GM21786 (cell line): ENCODE measurements around the gene IQGAP3.

Experiments
- ATAC-seq: cut with Tn5 transposase; IDR thresholded peaks from one replicate; pipeline ENCODE4 v1.9.1; 2021; ENCODE audit not compliant: unreplicated experiment

The IQGAP3 gene

DNA sequence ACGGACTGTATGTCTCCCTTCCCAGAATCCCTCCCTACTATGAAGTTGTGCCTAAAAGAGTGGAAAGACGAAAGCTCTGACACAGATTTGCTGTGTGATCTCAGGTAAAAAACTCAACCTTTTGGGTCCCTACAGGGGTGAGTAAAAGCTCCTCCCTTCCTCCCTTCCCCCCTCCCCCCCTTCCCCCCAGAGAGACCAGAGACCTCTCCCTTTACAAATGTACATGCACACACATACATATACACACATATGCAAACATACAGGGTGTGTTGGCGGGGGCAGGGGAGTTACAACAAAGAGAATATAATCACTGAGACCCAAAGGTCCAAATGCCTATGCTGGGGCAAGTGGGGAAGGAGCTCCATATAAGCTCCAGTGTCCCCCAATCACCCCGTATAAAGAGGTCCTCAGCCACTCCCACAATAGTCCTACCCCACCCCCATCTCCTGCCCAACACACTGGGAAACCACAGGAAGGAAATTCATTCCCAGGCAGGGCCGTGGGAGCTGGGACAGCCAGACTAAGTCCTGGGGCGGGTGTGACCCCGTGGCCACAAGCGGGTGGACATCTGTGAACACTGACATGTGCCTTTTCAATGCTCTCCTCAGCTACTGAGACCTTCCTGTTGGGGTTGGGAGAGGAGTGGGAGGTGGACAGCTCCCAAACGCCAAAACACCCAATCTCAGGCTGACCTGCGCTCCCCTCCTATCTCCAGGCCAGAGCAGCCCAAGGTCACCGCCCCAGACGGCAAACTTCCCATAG, 73.8 kb downstream of the IQGAP3 start:
- no peak for ATAC-seq

DNA sequence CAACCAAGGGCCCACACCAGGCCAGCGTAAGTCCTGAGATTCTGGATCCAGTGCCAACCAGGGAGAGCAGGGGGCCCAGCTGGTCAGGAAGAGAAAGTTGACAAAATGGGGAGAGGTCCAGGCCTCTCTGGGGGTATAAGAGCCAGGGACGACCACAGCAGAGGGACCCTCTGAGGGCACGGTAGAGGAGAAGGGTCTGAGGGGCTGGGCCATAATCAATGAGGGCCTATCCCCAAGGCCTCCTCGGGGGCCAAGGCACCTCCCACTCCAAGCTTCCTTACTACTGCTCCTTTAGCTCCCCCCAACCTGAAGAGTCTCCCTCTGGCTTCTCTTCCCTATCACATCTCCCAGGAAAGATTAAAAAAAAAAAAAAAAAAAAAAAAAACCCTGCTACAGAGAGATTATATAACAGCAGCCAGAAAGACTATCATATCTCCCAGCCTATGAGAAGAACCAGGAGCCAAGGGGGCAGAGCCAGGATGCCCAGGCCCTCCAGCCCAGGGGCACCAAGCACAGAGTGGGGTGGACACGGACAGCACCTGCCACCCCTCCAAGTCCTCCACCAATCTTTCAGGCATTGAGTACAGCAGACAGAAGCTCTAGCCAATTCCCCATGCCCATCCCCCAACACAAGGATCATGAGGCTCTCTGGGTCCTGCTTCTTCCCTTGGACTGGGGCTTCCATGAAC, 74.5 kb downstream of the IQGAP3 start:
- ATAC-seq, result no peak

DNA sequence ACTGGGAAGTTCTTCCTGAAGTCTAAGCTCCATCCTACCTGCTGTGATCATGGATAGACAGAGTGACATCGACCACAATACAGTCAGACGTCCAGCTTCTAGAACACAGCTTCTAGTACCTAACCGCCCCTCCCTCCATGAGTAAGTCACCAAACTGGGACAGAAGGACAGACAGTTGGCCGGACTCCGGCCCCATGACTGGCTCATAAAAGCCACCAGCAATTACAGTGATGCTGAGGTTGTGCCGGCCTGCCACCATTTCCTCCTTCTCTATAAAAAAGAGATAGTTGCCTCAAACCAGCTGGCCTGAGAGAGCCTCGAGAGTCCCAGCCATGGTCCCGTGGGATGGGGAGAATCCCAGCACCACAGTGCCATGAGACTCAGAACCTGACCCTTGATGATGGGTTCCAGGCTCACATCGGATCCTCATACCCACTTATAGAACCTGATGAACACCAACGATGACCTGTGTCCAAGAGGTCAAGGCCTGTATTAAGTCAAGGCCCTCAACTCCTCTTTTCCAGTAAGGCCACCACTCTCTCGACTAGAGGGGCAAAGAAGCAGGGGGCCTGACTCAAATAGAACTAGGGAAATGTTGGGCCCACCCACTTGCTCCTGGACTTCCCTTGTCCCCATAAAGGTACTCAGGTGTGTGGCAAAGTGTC, 75.2 kb downstream of the IQGAP3 start:
- no peak for ATAC-seq

DNA sequence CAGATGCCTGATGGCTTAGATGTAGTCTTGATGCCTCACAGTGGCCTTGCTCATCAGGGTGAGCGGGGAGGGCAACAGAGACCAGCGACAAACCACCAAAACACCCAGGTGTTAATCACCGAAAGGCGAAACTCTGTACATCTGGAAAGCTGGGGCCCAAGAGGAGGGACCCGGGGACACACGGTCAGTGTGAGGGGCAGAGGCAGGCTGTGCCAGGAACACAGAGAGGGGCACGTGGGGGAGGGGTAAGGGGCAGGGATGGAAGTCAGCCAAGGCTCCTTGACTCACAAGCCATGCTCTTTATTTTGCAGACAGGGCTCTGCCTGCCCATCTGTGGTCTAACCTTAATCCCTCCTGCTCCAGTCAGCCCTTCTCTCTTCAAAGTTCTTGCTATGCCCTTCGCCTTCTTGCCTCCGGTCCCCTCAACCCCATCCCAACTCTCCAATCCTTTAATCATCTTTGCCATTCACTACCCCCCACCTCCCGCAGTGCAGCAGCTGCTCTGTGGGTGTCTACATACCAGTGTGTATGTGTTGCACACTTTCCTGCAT, 76.1 kb downstream of the IQGAP3 start:
- ATAC-seq, result no peak

DNA sequence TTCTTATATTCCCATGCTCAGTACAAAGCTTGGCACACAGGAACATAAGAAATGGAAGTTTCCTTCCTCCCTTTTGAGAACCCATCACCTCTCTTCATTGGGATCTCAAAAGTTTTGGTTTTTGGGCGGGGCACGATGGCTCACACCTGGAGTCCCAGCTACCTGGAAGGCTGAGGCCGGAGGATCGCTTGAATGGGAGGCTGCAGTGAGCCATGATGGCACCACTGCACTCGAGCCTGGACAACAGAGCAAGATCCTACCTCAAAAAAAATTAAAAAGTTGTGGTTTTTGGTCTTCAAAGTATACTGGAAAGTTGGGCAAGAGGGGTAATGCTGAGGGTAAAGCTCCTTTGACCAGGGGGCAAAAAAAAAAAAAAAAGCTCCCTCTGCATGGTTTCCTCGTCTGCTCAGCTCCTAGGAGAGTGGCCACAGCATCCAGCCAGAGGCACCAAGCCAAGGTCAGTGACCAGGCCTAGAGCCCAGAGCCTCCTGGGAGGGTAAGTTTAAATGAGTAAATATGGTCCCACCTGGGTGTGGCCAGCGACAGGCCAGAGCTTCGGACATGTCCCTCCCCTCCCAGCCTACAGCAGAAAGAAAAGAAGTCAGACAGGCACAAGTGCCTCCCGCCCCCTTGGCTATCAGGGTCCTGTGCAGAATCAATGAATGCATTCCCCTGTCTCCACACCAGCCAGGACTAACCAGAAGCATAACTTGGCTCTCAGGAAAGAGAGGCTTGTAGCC, 76.8 kb downstream of the IQGAP3 start:
- ATAC-seq, result no peak

DNA sequence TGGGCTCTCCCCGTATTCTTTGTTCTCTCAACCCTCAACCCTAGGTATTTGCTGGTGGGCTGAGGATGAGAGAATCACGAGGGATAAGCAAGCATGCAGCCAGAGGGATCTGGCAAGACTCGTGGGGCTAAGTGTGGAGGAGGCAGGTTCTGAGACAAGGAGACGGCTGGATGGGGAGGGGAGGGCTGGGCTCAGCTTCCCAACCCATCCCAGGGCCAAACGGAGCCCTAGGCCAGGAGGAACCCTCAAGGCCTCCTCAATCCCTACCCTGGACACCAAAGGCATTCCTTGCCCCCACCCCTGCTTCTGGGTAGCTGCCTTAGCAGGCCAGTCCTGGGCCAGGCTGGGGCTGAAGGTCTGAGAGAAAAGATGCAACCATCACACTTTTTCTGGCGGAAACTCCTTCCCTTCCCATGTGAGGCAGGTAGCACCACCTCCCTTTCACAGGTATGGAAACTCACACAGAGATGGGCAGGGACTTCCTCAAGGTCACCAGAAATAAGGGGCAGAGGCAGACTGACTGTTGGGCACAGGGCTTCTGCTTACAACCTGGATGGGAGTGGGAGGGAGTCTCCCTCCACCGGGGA, 78.0 kb downstream of the IQGAP3 start:
- no peak for ATAC-seq

DNA sequence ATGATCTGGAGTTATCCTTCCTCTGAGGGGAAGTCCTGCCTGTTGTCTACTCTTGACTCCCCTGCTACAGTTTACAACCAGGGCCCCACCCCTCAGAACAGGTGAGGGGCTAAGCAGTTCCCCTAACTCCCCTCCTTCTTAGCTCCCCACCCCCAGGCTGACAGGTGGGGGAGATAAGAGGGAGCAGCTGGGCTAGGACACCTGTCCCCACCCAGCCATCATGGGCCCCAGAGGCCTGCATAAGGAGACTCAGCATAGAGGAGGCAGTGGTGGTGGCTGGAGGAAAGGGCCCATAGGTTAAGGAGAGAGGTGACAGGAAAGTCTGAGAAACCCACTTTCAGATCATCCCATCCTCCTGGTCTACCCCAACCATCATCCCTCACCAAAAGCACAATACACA, 78.6 kb downstream of the IQGAP3 start:
- no peak for ATAC-seq

DNA sequence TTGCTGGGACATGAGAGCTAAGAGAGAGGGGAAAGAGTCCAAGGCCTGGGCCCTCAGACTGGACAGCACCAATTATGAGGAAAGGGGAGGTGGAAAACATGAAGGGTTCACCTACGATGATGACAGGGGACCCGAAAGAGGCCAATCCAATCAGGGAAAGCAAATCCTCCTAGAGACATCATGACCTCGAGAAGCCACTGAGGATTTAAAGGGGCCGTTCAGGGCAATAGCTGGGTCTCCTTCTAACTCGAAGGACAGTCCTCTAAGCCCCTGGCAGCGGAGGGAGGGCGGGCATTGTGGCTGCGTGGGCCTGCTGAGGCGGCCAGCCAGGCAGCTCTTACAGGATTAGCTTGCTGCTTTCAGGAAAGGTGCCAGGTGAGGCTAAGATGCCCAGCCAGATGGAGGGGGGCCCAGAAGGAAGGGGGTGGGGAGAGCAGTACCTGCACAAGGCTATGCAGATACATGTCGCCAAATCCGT, 79.2 kb downstream of the IQGAP3 start:
- ATAC-seq, result no peak

DNA sequence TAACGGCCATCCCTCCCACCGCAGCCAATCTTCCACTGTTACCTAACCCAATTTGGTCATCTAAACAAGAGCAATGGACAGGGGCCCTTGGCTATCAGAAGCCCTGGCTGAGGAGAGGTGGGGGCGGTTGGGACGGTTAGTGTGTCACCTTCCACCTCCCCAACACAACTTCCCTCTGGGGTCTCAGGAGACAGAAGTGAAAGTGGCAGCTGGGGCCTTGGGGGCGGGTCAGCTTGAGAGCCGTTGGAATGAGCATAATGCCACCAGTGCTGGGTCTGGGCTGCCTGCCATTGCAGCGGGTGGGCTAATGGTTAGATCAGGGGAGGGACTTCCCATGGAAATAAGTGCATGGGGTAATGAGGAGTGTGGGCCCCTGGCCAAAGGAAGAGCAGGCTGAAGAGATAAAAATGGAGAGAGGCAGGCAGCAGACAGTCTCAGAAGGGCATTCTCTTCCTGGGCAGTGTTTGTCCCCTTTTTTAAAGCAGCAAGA, 79.7 kb downstream of the IQGAP3 start:
- ATAC-seq, result no peak

DNA sequence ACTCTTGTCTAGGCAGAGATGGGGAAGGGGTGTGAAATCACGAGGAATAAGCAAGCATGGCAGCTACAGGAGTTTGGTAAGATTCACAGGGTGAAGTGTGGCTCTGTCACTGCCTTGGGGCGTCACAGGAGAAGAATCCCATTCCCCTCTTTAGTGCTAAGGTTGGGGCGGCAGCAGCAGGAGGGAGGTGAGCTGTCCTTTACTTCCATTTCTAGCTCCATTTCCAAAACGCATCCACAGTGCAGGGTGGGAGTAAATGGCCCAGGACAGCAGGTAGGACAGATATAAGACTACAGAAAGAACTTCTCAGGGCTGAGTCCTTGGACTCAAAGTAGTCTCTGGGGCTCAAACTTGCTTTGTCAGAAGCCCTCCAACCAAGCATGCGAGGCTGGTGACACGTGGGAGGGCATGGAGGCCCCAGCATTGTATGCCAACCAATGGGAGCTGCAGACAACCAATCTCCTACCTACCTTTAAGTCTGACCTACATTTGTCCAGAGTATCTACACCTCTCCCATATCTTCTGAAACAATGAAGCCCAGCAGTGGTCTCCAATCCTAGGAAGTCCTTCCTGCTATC, 80.3 kb downstream of the IQGAP3 start:
- no peak for ATAC-seq

DNA sequence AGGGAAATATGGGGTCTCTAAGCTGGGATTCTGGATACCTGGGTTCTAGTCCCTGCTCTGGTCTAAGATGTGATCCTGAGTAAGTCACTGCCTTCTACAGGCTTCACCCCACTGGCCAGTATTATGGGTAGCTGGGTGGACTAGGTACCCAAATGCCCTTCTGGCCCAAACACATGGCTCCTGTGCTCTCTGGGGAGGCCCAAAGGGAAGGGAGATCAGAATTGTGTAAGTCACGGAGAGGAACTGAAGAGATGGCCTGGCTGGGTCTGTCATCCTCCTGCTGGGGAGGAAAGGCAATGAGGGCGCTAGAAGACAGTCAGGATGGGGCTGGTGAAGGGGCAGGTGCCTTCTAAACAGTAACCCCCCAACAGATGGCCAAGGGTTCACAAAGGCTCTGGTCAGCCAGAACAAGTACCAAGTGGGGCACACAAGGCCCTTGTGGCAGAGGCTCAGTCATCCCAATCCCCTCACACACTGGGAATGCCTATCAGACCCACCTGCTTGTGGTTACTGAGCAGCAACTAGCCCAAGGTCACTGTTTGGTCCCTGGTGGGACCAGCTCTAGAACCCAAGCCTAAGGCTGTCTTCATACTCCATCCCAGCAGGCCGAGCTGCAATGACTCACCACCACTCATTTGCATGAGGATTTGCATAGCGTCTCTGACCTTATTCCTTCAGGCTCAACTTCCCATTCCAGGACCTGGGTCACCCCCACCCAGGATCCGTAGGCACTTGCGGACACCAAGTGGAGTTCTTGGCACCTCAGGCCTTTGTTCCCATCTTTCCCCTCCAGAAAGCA, 81.0 kb downstream of the IQGAP3 start:
- ATAC-seq, result no peak

DNA sequence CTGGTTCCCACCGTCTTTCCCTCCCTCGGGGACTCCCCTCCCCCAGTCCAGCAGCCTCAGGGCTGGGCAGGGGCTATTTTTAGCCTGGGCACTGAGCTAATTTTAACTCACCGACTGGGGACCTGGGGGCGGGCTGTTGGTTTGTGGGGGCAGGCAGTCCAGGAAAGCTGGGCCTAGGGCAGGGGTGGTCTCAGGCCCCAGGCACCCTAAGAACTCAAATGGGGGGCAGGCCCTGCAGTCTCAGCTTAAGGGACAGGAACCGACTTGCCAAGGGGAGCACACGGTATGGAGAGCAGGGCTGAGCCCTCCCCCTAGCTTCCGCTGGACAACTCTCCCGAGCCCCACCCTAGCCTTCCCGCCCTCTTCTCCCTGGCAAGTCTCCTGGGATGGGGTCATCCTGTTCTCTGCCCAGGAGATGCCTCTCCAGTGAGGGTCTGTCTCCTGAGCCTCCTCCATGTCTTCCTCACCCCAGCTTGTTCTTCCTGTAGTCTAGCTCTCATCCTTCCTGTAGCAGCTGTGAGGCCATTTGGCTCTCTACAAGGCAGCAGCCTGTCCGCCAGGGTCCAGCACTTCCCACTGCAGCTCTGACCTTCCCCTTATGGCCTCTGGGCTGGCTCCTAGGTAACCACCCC, 81.8 kb downstream of the IQGAP3 start:
- no peak for ATAC-seq

DNA sequence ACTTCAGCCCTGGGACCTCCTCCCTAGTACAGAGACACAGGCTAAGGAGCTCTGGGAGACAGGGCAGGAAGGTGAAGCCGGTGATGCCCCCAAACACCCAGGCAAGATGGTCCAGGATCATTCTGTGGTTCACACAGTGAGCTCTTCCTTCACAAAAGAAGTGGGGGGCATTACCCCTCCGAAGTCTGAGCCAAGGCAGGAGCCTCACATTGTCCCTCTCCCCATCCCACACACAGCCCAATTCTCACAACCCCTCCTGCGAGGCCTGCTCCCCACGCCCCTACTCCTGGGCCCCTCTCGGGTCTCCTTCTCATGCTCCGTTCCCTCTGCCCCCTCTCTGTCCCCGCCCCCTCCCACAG, 82.5 kb downstream of the IQGAP3 start:
- ATAC-seq, result no peak

DNA sequence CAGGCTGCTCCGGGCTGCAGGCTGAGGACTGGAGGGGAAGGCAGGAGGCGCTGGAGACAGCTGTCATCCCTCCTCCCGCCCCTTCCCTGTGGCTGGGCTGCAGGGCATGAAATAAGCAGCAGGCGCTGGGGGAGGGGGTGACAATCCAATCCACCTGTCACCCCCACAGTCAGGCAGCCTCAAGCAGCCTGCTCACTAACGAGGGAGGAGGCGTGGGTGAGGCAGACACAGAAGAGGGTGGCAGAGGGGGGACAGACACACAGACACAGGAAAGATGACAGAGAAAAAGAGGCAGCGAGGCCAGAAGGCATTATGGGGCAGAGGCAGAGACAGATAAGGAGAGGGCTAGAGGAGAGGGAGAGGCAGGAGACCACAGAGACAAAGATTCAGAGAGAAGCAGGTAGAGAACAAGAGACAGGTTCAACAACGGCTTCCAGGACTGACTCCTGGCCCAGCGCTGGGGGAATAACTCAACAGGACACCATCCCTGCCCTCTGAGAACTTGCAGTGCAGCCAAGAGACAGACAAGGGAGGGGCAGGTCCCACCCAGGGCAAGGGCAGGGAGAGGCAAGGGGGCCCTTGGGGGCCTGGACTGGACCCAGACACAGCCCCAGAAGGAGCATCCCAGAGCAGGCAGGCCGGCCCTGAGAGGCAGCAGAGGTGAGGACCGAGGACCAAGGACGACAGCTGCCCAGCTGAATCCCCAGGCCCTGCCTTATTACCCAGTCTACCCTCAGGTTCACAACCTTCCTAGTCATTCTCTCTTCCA, 83.0 kb downstream of the IQGAP3 start:
- ATAC-seq, result peak; percentile 12

DNA sequence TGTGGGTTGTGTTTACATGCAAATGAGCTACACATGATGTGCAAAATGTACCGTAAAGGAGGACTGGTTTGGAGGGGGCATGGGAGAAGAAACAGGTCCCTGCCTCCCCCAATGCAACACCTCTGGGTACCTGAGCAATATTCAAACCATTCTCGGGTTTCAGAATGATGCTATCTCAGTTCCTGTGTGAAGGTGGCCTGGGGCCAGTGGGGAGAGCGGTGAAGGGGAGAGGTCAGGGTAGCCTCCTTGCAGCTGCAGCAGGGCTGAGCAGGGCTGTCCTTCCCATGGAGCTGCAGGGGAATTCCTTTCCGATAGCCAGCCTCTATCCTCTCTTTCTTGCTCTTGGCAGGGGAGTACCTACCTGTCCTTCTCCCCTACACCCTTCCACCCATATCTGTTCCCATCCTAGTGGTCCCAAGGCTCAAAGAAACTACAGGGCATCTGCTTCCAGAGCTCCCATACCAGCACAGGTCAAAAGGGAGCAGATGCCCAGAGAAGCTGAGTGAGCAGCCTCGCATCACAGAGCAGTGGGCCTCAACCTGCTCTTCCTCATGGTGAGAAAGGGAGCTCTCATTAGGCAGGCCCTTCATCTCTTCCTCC, 83.7 kb downstream of the IQGAP3 start:
- peak; percentile 52 for ATAC-seq

DNA sequence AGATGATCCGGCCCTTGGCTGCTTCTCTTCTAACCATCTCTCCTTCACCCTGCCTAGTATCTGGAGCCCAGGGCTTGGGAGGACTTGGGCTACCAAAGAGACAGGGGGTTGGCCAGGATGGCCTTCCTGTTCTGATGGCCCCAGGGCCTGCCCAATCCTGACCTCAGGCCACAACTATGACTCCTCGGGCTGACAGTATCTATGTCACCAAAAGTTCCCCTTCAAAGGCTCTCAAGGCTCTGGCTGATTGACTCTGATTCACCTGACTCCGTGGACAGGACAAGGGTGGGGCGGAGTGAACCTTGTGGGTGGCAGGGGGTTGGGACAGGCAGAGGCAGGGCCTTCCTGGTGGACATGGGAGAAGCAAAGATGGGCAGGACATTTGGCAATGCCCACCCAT, 84.5 kb downstream of the IQGAP3 start:
- ATAC-seq, result peak; percentile 31

DNA sequence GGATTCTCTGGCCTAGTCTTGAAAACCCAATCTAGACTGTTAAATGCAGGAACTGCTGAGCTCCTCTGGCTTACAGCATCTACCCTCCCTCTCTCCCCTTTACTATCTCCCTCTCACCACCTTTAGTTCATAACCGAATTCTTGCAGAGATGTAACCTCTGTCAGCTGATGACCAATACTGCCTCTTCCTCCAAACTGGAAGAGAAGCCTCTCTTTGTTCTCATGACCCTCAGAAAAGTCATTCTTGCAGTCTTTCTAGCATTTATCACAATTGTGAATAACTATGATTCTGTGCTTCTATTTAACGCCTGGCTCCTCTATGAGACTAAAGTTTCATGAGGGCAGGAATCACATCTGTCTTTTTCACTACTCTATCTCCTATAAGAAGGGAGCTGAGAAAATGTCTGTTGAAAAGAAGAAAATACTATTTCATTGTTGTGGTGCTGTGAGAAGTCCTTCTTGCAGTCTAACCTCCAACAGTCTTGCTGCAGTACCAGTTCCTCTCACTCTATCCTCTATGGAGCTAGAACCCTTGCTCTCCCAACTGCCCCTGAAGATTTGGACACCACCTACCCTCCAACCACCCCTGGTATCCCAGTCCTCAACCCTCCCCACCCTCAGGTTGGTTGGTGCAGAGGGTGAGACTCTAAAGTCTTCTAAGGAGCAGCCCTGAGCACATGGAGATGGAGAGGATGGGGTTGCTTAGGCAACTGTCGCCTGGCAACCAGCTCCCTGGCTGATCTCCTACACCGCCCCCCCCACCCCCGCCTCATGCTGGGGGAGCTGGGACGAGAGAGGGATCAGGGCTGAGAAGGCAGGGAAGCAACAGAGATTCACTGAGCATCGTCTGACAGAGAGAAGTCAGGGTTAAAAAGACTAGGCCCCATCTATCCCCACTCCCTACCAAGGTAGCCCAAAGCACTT, 85.7 kb downstream of the IQGAP3 start:
- ATAC-seq, result no peak
